Measurements from ENCODE around the gene DAB2IP.

DAB2IP gene

DNA sequence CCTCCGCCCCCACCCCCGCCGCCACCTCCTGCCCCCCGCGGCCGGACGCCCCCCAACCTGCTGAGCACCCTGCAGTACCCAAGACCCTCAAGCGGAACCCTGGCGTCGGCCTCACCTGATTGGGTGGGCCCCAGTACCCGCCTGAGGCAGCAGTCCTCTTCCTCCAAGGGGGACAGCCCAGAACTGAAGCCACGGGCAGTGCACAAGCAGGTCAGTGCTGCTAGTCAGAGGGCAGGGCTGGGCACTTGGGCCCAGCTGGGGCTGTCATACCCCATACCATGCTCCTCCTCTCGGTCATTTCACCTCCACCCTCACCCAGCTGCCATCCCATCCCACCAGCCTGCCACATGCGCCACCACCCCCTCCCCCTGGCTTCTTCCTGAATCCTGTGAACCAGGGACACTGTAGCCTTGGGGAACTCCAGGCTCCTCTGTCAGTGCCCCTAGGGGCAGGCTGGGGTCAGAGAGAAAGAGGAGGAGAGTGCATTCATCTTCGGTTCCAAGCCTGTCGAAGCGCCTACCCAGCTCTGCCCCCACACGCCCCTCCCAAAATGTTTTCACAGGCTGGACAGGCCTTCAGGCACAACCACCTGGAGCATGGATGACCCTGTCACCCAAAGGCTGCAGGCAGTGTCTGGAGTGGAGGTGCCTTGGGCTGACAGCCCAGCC, 122.0 kb downstream of the DAB2IP start:
- Histone ChIP-seq H3K9me2 (replicated peaks; ENCODE audit: low read depth, low read length) (no peaks in the 10 kb centered on the region), H3K36me3 (ENCODE audit: insufficient read depth, low read length) (peaks cover 64% of the 10 kb centered on the region; the same call in 1 of the 2 replicates), H3K4me1 (ENCODE audit: insufficient read depth, low read length, poor library complexity, severe bottlenecking) (no peaks in the 10 kb centered on the region), H3K4me2 (ENCODE audit: low read depth, low read length, poor library complexity, severe bottlenecking) (no peak overlapping the region), H4K20me1 (ENCODE audit: insufficient read depth, low read length, poor library complexity, severe bottlenecking) (no peaks in the 10 kb centered on the region), H3K79me2 (ENCODE audit: insufficient read depth, low read length) (no peaks in the 10 kb centered on the region), H2AFZ (ENCODE audit: low read length) (no peak overlapping the region), H3K9me3 (ENCODE audit: insufficient read depth, low read depth, low read length) (no peaks in the 10 kb centered on the region), H3K9ac (ENCODE audit: low read depth, low read length, poor library complexity, severe bottlenecking) (no peak overlapping the region), H3K4me3 (ENCODE audit: low read length, poor library complexity, severe bottlenecking) (no peak overlapping the region), H3F3A (ENCODE audit: low read depth) (no peaks in the 10 kb centered on the region), H3K27me3 (ENCODE audit: insufficient read depth, low read length, poor library complexity, severe bottlenecking) (no peaks in the 10 kb centered on the region)
- TF ChIP-seq, protein P1, sequence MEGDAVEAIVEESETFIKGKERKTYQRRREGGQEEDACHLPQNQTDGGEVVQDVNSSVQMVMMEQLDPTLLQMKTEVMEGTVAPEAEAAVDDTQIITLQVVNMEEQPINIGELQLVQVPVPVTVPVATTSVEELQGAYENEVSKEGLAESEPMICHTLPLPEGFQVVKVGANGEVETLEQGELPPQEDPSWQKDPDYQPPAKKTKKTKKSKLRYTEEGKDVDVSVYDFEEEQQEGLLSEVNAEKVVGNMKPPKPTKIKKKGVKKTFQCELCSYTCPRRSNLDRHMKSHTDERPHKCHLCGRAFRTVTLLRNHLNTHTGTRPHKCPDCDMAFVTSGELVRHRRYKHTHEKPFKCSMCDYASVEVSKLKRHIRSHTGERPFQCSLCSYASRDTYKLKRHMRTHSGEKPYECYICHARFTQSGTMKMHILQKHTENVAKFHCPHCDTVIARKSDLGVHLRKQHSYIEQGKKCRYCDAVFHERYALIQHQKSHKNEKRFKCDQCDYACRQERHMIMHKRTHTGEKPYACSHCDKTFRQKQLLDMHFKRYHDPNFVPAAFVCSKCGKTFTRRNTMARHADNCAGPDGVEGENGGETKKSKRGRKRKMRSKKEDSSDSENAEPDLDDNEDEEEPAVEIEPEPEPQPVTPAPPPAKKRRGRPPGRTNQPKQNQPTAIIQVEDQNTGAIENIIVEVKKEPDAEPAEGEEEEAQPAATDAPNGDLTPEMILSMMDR (conservative IDR thresholded peaks at IDR 0.05; ENCODE audit: low read length): no peak
- TF ChIP-seq EZH2phosphoT487 (IDR thresholded peaks at IDR 0.05; ENCODE audit: borderline replicate concordance): no peak

DNA sequence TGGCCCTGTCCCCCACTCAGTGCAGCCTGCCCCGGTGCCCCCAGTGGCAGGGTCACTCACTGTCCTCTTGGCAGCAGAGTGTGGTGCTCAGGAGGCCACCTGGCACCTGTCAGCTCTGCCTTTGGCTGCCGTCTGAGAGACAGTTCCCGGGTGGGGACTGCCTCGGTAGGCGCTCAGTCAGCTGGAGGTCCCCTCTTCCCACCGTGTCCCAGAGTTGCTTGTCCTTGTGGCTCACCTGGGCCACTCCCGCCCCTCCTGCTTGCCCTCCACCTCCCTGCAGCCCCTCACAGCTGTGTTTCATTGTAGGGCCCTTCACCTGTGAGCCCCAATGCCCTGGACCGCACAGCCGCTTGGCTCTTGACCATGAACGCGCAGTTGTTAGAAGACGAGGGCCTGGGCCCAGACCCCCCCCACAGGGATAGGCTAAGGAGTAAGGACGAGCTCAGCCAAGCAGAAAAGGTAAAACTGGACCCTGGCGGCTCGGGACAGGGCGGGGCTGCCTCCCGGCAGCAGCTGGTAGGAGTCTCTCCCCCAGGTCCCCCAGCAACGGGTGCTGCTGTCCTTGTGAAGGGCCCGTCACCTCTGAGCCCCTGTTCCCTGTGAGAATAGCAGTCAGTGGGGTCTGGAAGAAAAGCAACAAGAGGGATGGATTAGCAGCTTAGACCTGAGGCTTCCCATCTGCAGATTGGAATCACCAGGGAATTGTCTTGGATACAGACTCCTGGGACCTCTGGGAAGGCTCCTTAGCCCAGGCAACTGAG, 122.7 kb downstream of the DAB2IP start:
- Histone ChIP-seq H3K9me3 (ENCODE audit: insufficient read depth, low read depth, low read length) (no peaks in the 10 kb centered on the region), H3K4me3 (ENCODE audit: low read length, poor library complexity, severe bottlenecking) (no peak overlapping the region), H4K20me1 (ENCODE audit: insufficient read depth, low read length, poor library complexity, severe bottlenecking) (no peaks in the 10 kb centered on the region), H3K27me3 (ENCODE audit: insufficient read depth, low read length, poor library complexity, severe bottlenecking) (no peaks in the 10 kb centered on the region), H3K4me2 (ENCODE audit: low read depth, low read length, poor library complexity, severe bottlenecking) (no peak overlapping the region), H3K4me1 (ENCODE audit: insufficient read depth, low read length, poor library complexity, severe bottlenecking) (no peaks in the 10 kb centered on the region), H3K79me2 (ENCODE audit: insufficient read depth, low read length) (no peaks in the 10 kb centered on the region), H3K9ac (ENCODE audit: low read depth, low read length, poor library complexity, severe bottlenecking) (no peak overlapping the region), H3K9me2 (replicated peaks; ENCODE audit: low read depth, low read length) (no peaks in the 10 kb centered on the region), H2AFZ (ENCODE audit: low read length) (no peak overlapping the region), H3F3A (ENCODE audit: low read depth) (no peaks in the 10 kb centered on the region), H3K36me3 (ENCODE audit: insufficient read depth, low read length) (peaks cover 57% of the 10 kb centered on the region; the same call in 1 of the 2 replicates)
- TF ChIP-seq EZH2phosphoT487 (IDR thresholded peaks at IDR 0.05; ENCODE audit: borderline replicate concordance): no peak
- TF ChIP-seq, protein P1 (conservative IDR thresholded peaks at IDR 0.05; ENCODE audit: low read length): no peak

DNA sequence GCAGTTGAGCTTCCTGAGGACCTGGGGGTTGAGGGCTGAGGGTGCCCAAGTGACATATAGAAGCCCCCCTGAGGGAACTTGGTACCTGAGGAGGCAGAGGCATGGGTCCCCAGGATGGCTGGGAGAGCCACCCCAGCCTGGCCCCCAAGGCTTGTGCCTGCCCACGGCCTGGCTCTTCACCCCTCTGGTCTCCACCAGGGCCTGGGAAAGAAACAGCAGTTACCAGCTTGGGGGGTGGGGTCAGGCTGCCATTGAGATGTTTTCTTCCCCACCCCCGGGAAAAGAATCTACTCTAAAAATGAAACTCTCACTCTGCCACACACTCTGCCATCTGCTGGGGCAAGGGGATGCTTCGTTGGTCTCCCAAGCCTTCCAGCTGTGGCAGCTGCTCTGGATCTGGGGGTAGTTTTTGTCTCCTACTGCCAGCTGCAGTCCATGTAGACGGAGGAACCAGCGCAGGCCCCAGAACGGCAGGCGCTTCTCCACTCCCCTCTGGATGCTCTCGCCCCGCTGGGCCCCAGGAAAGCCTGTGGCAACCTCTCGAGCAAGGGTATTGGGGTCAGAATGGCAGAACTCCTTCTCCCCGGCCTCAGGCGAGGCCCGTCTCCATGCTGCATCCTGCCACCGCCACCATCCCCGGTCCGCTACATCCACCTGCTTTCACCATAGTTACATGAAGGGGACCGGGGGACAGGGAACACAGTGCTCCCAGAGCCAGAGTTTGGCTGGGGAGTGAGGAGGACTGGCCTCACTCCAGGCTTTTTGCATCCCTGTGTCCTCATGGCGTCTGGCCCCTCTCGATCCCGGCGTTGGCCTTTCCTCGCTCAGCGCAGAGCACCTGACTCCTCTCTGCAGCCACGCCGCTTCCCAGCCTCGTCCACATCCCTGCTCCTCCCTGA, 123.5 kb downstream of the DAB2IP start:
- no peaks in the 10 kb centered on the region for H3K27me3 ChIP-seq (ENCODE audit: insufficient read depth, low read length, poor library complexity, severe bottlenecking)
- H2AFZ ChIP-seq (ENCODE audit: low read length): no peak overlapping the region
- no peaks in the 10 kb centered on the region for H3K9me3 ChIP-seq (ENCODE audit: insufficient read depth, low read depth, low read length)
- H3K9ac ChIP-seq (ENCODE audit: low read depth, low read length, poor library complexity, severe bottlenecking): no peak overlapping the region
- H3K4me2 ChIP-seq (ENCODE audit: low read depth, low read length, poor library complexity, severe bottlenecking): no peak overlapping the region
- H3K9me2 ChIP-seq (replicated peaks; ENCODE audit: low read depth, low read length): no peaks in the 10 kb centered on the region
- H3K4me1 ChIP-seq (ENCODE audit: insufficient read depth, low read length, poor library complexity, severe bottlenecking): no peaks in the 10 kb centered on the region
- peaks cover 49% of the 10 kb centered on the region; the same call in 1 of the 2 replicates for H3K36me3 ChIP-seq (ENCODE audit: insufficient read depth, low read length)
- H3K79me2 ChIP-seq (ENCODE audit: insufficient read depth, low read length): no peaks in the 10 kb centered on the region
- no peak overlapping the region for H3K4me3 ChIP-seq (ENCODE audit: low read length, poor library complexity, severe bottlenecking)
- no peak for TF ChIP-seq EZH2phosphoT487 (IDR thresholded peaks at IDR 0.05; ENCODE audit: borderline replicate concordance)
- TF ChIP-seq, protein P1 (conservative IDR thresholded peaks at IDR 0.05; ENCODE audit: low read length): no peak
- H4K20me1 ChIP-seq (ENCODE audit: insufficient read depth, low read length, poor library complexity, severe bottlenecking): no peaks in the 10 kb centered on the region
- H3F3A ChIP-seq (ENCODE audit: low read depth): no peaks in the 10 kb centered on the region
